K562 (cell line): ENCODE measurements around the gene ZFYVE28. TPM values are rescaled to one million over a fixed set of nuclear protein-coding genes. Genes with fewer than 3 reads are reported as not detected.

ENCODE experiments used
- ATAC-seq: fragments of 200-7000 bp; cut with Tn5 transposase; 3 replicates; pipeline ENCODE4 v1.9.1; 2020; ENCODE audit warnings: moderate library complexity
- BruUV-seq: library from RNA; stranded (reverse); fragments of 400-500 nt; replicated peaks from 2 replicates; lab custom pipeline; 2021; lab: Mats Ljungman, UMichigan
- CTCF ChIA-PET: fragments of 300-600 bp; formaldehyde crosslinking; extraction: SDS; loops from one replicate; lab custom pipeline; 2021; ENCODE audit warnings: low intra/inter-chr PET ratio; lab: Yijun Ruan, JAX
- POLR2A ChIA-PET: fragments of 300-600, 350-650 bp; sonication (Branson Sonifier 250); formaldehyde crosslinking; extraction: SDS; loops from one replicate; lab custom pipeline; 2021; ENCODE audit warnings: antibody characterized with exemption, inconsistent platforms; lab: Yijun Ruan, JAX
- DNase-seq, 4 experiments: peaks; one replicate each; pipeline versions ENCODE4 v3.0.0 to v3.0.0-alpha.2; 2011 to 2018; ENCODE audit warnings: low spot score in 3 of 4, mixed read lengths in 3 of 4; ENCODE audit errors: extremely low read depth in 1 of 4
- FAIRE-seq: peaks from 2 replicates; lab custom pipeline; 2011; peaks lifted over from hg19 to GRCh38; lab: Jason Lieb, UNC
- H2AFZ ChIP-seq: 2 replicates; pipeline ENCODE4 v1.6.0; 2011; ENCODE audit warnings: low read depth, low read length, control low read depth, inconsistent platforms
- H3K27ac ChIP-seq: fragments of 200-600 bp; 3 replicates; pipeline ENCODE4 v1.8.0; 2011; ENCODE audit warnings: low read depth, mild to moderate bottlenecking, control low read depth, inconsistent platforms, low read length, moderate library complexity, mixed read lengths; ENCODE audit errors: extremely low read depth
- H3K27me3 ChIP-seq, 2 experiments: fragments of 300-600 bp in 1 of 2; 2 replicates in 1 of 2; 3 replicates in 1 of 2; pipeline versions ENCODE4 v1.6.0 to v1.8.0; 2011; ENCODE audit warnings: inconsistent platforms in 2 of 2, low read length in 2 of 2, mild to moderate bottlenecking in 1 of 2, mixed read lengths in 1 of 2, moderate library complexity in 1 of 2; ENCODE audit not compliant: control insufficient read depth in 2 of 2, insufficient read depth in 2 of 2
- H3K36me3 ChIP-seq: fragments of 300-600 bp; 3 replicates; pipeline ENCODE4 v1.8.0; 2011; ENCODE audit warnings: mild to moderate bottlenecking, low read length, inconsistent platforms; ENCODE audit not compliant: control insufficient read depth, insufficient read depth
- H3K4me1 ChIP-seq, 2 experiments: fragments of 200-600 bp in 1 of 2; replicated peaks in 1 of 2; 2 replicates in 1 of 2; 3 replicates in 1 of 2; pipeline versions ENCODE4 v1.5.1 to v1.8.0; 2011; ENCODE audit warnings: inconsistent platforms in 2 of 2, low read length in 2 of 2, mild to moderate bottlenecking in 1 of 2, mixed read lengths in 1 of 2, moderate library complexity in 1 of 2; ENCODE audit not compliant: control insufficient read depth in 2 of 2, insufficient read depth in 2 of 2
- H3K4me2 ChIP-seq: 2 replicates; pipeline ENCODE4 v1.6.1; 2011; ENCODE audit warnings: low read length, control low read depth, inconsistent platforms, mixed read lengths; ENCODE audit not compliant: insufficient read depth
- H3K4me3 ChIP-seq: fragments of 200-600 bp; sonication (generic), shearing (Covaris generic); 2 replicates; pipeline ENCODE4 v1.5.1; 2016; ENCODE audit warnings: control low read depth, inconsistent platforms
- H3K79me2 ChIP-seq: fragments of 200-600 bp; 3 replicates; pipeline ENCODE4 v1.8.0; 2011; ENCODE audit warnings: low read length, inconsistent platforms; ENCODE audit not compliant: control insufficient read depth, insufficient read depth
- H3K9ac ChIP-seq, 2 experiments: 2 replicates each; pipeline versions ENCODE4 v1.6.0 to v1.6.1; 2011; ENCODE audit warnings: low read depth in 2 of 2, low read length in 2 of 2, control low read depth in 1 of 2, inconsistent platforms in 1 of 2, mild to moderate bottlenecking in 1 of 2, mixed read lengths in 1 of 2; ENCODE audit not compliant: insufficient read depth in 1 of 2
- H3K9me1 ChIP-seq: one replicate; pipeline ENCODE4 v1.6.0; 2011; ENCODE audit warnings: inconsistent platforms, mild to moderate bottlenecking, low read length, moderate library complexity; ENCODE audit not compliant: control insufficient read depth, insufficient read depth
- H3K9me3 ChIP-seq: replicated peaks from 2 replicates; pipeline ENCODE4 v1.5.1; 2011; ENCODE audit warnings: low read depth, low read length, inconsistent platforms; ENCODE audit not compliant: control insufficient read depth, insufficient read depth
- H4K20me1 ChIP-seq: replicated peaks from 2 replicates; pipeline ENCODE4 v1.6.1; 2011; ENCODE audit warnings: low read length, inconsistent platforms, mixed read lengths; ENCODE audit not compliant: control insufficient read depth, insufficient read depth
- BRCA1 ChIP-seq, 2 experiments: fragments of 450-650 bp in 1 of 2; sonication (generic) in 1 of 2; formaldehyde crosslinking in 1 of 2; IDR thresholded peaks; 2 replicates each; pipeline versions ENCODE4 v1.5.0 to v1.6.1; 2017 to 2020; ENCODE audit warnings: mild to moderate bottlenecking in 1 of 2, missing genetic modification reagents in 1 of 2
- GTF2E2 ChIP-seq: fragments of 200-800 bp; sonication (Bioruptor generic); IDR thresholded peaks from 2 replicates; pipeline ENCODE4 v1.6.1; 2016; ENCODE audit warnings: missing genetic modification characterization, missing compliant biosample characterization
- ZFX ChIP-seq: sonication (generic); formaldehyde crosslinking; IDR thresholded peaks from 2 replicates; pipeline ENCODE4 v1.8.0; 2022; ENCODE audit warnings: mild to moderate bottlenecking, missing genetic modification reagents, moderate library complexity
- WGBS: fragments of 100-300 bp; shearing (Covaris generic); methylation state at CpG from one replicate; pipeline ENCODE4 v1.1.6; 2016; ENCODE audit warnings: low coverage, mixed read lengths; ENCODE audit not compliant: insufficient coverage; ENCODE audit errors: missing lambda C conversion rate; 5-methylcytosine and 5-hydroxymethylcytosine counted together
- in situ Hi-C: fragments of 300-500 bp; cut with MboI; formaldehyde crosslinking; loops from 4 replicates; pipeline ENCODE4 v1.15.0; 2018; ENCODE audit warnings: inconsistent platforms, mixed read lengths
- intact Hi-C: fragments of 100-400 bp; cut with micrococcal nuclease; formaldehyde crosslinking; loops from 2 replicates; pipeline ENCODE4 v1.14.2; 2022
- polyA plus RNA-seq, 8 experiments: library from polyadenylated mRNA; depleted of rRNA in 4 of 8; stranded (reverse) in 5 of 8; unstranded in 3 of 8; fragments of >200 nt; fragmentation: Nextera tagmentation in 2 of 8; fragmentation: Illumina TruSeq in 1 of 8; extraction: Ambion mirVana in 2 of 8; extraction: Trizol in 1 of 8; gene quantifications; 2 replicates each; pipeline versions ENCODE4 v1.2.1 to v1.2.3, GENCODE V29; 2011 to 2014; ENCODE audit warnings: inconsistent platforms in 1 of 8, missing spikeins in 1 of 8
- total RNA-seq, 7 experiments: library from RNA; depleted of rRNA in 6 of 7; stranded (reverse); fragments of >200 nt in 6 of 7; fragmentation: Illumina TruSeq in 2 of 7; extraction: Trizol in 2 of 7; gene quantifications; 2 replicates each; pipeline versions ENCODE4 v1.2.1 to v1.2.3, GENCODE V29; 2011 to 2021; ENCODE audit warnings: low replicate concordance in 1 of 7
- TF ChIP-seq, protein P1 (sequence below), 2 experiments: fragments of 450-650 bp; IDR thresholded peaks; 2 replicates each; pipeline ENCODE4 v1.6.1; 2016

ZFYVE28 gene
- total and polyA plus RNA-seq, 9 of the 15 experiments (the other 6 are each of a cell fraction or from before 2014, with no cell fraction given) = 1.3 to 24.8 (median 8.9) TPM

DNA sequence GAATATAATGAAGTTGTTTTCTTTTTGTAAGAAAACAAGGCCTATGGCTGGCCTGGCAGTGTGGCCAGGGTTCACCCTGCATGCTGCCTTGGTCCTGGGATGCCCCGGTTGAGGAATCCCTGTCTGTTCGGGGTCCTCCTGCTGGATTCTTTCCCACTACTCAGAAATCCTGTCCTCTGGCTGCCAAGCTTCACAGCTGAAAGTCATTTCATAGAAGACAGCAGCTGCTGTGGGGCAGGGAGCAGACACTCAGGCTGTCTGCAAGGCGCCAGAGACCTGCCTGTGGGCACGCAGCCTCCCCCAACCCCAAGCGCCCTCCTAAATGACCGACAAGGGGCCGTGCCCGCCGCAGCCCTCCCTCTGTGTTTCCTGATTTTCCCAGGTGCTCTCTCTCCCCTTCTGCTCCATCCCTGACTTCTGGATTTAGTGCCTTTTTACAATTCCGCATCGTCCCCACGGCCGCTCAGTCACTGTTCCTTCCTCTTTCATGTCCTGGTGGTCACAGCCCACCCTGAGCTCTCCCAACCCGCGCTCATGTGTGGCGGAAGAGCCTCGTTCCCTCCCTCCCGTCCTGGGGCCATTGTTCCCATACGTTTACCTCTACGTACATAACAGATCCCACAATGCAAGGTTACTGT is 27.5 kb downstream of the ZFYVE28 start:
- peak overlapping the region; percentile 71; the same call in 1 of the 2 replicates for H3K4me2 ChIP-seq

More for the DNA sequence above, 27.5 kb downstream of the ZFYVE28 start:
- Histone ChIP-seq H3K9me1 (peaks cover 6% of the 10 kb centered on the region), H3K9me3 (no peaks in the 10 kb centered on the region), H4K20me1 (no peaks in the 10 kb centered on the region), H3K79me2 (peaks cover 86% of the 10 kb centered on the region), H3K4me3 (no peak overlapping the region), H3K9ac (peak overlapping the region; percentile 42 to 87; a peak in 3 of 4 replicates), H3K27me3 (no peaks in the 10 kb centered on the region), H3K4me1 (peaks cover 70 to 79% of the 10 kb centered on the region in 2 experiments), H3K36me3 (0 out of 3 replicates have a peak, but pooled peaks cover 5% of the 10 kb centered on the region), H3K27ac (peak overlapping the region; percentile 66), H2AFZ (peak overlapping the region; percentile 2; the same call in 1 of the 2 replicates)
- DNase-seq (no peak), FAIRE-seq (no peak), ATAC-seq (no peak)
- BruUV-seq = no TSS peak
- TF ChIP-seq ZFX (CRISPR knock-in tag) (peak; percentile 35; the same call in 1 of the 2 replicates), GTF2E2 (tag) (no peak), BRCA1 (IDR thresholded peaks at IDR 0.05) (no peak), BRCA1 (CRISPR knock-in tag; IDR thresholded peaks at IDR 0.05) (0 out of 2 replicates have a peak, but pooled peaks have one; percentile 58)
- TF ChIP-seq, protein P1, sequence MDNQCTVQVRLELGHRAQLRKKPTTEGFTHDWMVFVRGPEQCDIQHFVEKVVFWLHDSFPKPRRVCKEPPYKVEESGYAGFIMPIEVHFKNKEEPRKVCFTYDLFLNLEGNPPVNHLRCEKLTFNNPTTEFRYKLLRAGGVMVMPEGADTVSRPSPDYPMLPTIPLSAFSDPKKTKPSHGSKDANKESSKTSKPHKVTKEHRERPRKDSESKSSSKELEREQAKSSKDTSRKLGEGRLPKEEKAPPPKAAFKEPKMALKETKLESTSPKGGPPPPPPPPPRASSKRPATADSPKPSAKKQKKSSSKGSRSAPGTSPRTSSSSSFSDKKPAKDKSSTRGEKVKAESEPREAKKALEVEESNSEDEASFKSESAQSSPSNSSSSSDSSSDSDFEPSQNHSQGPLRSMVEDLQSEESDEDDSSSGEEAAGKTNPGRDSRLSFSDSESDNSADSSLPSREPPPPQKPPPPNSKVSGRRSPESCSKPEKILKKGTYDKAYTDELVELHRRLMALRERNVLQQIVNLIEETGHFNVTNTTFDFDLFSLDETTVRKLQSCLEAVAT (IDR thresholded peaks at IDR 0.05) = 0 out of 4 replicates have a peak, but pooled peaks of 1 of the 2 experiments have one; percentile 50
- CTCF ChIA-PET = no interaction called here
- WGBS = 74% methylated on average over 12 of the region's 20 CpGs
- in situ Hi-C loops (no loop called here), intact Hi-C loops (no loop called here)
- POLR2A ChIA-PET = interaction anchor here (0.5 to 0.7 kb wide), 4 partner anchors 12 to 1195 kb away, joined by 3 read pairs; no protein-coding TSS in a partner anchor
